Measurements from ENCODE around the gene TSC22D2.

Gene TSC22D2

DNA sequence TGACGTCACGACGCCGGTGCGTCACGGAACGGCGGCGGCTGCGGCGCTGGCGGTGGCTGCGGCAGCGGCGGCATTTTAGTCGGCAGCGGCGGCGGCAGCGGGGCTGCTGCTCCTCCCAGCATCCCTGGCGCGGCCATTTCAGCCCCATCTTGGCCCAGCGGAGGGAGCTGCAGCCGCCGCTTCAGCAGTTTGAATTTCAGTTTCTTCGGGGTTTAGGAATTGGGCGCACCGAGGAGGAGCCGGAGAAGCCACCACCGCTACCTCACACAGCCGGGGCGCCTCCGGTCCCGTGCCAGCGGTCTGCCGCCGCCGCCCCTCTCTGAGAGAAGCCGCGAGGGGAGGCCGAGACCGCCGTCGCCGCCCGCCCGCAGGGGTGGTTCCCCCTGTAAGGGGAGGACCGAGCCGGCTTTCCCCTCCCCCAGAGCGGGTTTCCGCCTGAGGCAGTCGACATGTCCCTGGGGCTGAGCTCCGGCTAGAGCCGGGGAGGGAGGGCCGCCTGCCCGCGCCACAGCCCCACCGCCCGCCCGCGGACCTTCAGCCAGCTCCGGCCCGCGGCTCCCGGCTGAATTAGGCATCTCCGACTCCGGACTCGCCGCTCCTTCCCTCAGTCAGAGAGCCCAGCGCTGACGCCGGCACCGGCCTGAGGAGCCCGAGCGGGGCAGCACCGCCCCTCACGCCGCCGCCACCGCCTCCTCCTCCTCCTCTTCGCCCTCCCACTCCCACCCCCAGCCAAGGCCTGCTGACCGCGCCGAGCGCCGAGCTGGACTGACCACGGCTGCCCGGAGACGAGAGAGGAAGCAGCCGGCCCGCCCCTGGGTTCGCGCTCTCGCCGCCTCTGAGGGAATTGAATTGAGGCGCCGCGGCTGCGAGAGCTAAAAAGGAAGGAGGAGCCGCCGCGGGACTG, at the start of gene TSC22D2:
TSS of gene TSC22D2 (plus strand) at position 78 of the 904 bp plus-strand sequence. CDS start 1,053 bp downstream, outside the sequence.
- DNase-seq, result peak; percentile 87

GRCh38 chr3:150359381-150359780, 48.7 kb upstream of the TSC22D2 start:
- DNase-seq, result no peak

GRCh38 chr3:150360966-150361365, 47.1 kb upstream of the TSC22D2 start:
- DNase-seq, result no peak

DNA sequence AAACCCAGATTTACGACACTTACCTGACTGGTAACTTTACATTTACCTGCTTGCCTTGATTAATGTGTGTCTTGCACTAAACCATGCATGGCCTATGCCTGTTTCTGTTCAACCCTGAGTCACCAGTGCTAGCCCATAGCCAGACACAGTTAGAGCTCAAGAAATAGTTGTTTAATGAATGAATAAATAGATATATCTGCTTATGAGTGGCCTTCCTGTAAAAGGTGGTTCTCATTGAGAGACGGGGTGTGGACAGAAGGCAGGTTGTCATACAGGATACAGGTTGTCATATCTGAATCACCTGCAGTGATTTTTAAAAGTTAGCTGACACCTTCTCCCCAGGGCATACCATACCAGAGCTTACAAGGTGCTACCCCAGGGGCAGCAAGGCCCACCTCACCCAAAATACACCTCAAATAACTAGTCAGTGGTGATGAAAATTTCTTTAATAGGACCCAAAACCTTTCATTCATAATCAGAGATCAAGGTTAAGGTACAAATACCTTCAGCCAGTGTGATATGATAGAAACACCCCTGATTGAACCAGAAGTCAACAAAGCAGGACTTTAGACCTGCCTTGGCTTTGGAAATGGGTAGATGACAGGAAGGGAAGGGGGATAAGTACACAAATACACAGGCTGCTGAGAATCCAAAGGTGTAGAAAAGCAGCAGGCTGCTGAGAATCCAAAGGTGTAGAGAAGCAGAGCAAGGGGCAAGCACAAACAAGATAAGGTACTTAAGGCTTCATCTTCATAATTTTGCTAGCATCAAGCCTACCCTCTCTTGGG, 45.4 kb upstream of the TSC22D2 start:
- DNase-seq, result no peak

DNA sequence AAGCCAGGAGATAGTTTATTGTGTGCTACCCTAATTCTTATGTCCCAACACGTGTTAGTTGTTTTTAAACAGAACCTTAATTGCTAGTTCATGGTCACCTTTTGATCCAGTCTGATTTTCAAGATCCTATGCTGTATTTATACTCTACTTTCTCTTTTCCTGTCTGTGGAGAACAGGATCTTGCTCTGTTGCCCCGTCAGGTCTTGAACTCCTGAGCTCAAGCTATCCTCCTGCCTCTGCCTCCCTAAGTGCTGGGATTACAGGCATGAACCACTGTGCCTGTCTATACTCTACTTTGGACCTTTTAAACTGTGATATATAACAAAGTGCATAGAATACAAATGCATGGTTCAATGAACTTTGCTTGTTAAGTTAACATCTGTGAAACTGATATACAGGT, 44.7 kb upstream of the TSC22D2 start:
- DNase-seq, result no peak

DNA sequence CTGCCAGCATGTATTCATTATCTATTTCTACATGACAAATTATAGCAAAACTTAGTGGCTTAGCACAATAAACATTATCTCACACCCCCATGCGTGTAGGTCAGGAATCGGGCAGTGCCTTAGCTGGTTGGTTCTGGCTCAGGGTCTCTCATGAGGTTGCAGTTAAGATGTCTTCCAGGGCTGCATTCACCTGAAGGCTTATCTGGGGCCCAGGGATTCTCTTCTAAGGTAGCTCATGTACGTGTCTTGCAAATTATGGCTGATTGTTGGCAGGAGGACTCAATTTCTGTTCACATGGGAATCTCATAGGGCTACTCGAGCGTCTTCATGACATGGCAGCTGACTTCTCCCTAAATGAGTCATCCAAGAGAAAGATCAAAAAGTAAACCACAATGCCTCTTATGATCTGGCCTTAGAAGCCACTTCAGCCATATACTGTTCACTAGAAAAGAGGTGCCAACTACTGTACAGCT, 42.9 kb upstream of the TSC22D2 start:
- DNase-seq, result no peak

GRCh38 chr3:150367757-150368156, 40.3 kb upstream of the TSC22D2 start:
- DNase-seq, result no peak

- no peak for DNase-seq
Measured at GRCh38 chr3:150370122-150370602, 37.9 kb upstream of the TSC22D2 start.

DNA sequence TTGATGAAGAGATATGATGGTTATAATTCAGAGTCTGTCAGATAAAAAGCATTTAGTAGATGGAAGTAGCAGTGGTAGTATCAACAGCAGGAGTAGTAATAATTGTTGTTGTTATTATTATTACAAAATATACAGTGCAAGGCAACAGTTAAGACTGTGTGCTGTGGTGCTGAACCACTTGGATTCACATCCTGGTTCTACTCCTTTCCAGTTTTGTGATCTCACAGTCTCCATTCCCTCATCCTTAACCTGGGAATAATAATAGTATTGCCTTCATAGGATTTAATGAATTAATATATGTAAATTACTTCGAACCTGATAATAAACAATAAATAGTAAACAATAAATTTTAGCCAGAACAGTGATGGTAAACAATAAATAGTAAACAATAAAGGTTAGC, 37.1 kb upstream of the TSC22D2 start:
- DNase-seq, result no peak

GRCh38 chr3:150371741-150372254, 36.3 kb upstream of the TSC22D2 start:
- DNase-seq, result no peak

GRCh38 chr3:150372320-150372719, 35.8 kb upstream of the TSC22D2 start:
- no peak for DNase-seq

GRCh38 chr3:150372722-150373121, 35.4 kb upstream of the TSC22D2 start:
- DNase-seq, result no peak

DNA sequence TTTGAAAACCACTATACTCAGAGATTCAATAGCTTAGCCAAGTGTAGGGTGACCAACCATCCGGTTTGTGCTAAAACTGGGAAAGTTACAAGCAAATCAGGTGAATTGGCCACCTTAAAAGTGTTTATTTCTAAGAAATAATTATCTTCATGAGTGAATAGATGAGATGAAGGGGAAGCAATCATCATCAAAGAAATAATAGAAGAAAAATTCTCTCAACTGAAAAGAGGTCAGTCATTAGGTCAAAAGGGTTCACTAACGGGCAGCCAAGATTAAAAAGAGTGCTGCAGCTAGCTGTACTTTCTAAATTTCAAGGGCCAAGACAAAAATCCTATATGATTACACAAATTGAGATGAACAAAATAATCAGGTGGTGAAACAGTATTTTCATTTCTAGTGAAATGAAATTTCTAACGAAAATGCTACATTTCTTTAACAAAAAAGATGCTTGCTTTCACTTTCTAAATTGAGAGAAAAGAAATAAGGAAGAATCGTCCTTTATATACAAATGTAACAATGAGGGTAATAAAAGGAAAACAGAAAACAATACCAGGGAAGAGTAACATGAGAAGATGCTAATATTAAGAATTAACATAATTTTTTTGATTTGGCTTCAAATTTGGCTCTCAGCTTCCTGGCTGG, 34.7 kb upstream of the TSC22D2 start:
- no peak for DNase-seq

DNA sequence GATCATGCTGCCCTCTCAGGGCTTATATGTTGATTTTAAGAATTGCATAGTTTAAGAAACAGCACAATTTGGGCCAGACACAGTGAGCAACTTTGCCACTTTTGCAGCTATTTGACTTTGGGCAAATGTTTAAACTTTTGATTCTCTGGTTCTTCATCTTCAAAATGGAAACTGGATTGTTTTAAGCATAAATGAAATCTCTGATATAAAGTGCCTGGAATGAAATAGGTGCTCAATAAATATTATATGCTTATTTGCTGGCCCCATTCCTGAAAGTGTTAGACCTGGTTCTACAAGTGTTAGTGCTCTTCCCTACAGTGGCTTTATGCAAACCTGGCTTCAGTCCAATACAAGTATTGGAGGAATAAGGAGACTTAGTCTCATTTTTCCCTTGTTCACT, 33.1 kb upstream of the TSC22D2 start:
- no peak for DNase-seq

- DNase-seq, result no peak
Measured at GRCh38 chr3:150376001-150376848, 31.9 kb upstream of the TSC22D2 start.

GRCh38 chr3:150377601-150378300, 30.3 kb upstream of the TSC22D2 start:
- no peak for DNase-seq

DNA sequence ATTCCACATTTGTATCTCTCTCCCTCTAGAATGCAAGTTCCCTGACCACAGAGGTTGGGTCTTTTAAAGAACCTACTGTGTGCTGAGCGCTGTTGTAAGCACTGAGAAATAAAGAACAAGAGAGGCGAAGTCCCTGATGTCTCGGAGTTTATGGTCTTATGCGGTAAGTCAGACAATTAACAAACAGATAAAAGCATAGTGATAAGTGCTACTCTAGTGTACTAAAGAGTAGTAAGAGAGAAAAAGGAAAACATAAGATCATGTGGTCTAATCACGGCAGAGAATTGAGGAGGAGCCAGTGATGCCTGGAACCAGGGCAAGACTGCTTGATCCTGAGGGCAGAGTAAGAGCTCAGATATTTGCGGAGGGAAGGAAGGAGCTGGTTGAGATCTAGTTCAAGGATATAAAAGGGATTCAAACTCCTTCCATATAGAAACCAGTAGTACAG, 29.8 kb upstream of the TSC22D2 start:
- DNase-seq, result no peak

DNA sequence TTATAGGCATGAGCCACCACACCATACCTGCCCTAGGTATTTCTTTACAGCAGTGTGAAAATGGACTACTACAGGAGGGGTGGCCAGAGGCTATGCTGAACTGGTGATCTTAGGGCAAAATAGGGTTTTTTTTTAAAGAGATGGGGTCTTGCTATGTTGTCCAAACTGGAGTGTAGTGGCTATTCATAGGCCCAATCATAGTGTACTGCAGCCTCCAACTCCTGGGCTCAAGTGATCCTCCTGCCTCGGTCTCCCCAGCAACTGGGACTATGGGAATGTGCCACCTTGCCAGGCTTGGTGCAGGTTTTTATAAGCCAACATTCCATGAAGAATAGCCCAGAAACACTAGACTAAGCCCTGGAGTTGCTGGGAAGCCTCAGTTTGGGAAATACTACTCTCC, 28.6 kb upstream of the TSC22D2 start:
- DNase-seq, result no peak

DNA sequence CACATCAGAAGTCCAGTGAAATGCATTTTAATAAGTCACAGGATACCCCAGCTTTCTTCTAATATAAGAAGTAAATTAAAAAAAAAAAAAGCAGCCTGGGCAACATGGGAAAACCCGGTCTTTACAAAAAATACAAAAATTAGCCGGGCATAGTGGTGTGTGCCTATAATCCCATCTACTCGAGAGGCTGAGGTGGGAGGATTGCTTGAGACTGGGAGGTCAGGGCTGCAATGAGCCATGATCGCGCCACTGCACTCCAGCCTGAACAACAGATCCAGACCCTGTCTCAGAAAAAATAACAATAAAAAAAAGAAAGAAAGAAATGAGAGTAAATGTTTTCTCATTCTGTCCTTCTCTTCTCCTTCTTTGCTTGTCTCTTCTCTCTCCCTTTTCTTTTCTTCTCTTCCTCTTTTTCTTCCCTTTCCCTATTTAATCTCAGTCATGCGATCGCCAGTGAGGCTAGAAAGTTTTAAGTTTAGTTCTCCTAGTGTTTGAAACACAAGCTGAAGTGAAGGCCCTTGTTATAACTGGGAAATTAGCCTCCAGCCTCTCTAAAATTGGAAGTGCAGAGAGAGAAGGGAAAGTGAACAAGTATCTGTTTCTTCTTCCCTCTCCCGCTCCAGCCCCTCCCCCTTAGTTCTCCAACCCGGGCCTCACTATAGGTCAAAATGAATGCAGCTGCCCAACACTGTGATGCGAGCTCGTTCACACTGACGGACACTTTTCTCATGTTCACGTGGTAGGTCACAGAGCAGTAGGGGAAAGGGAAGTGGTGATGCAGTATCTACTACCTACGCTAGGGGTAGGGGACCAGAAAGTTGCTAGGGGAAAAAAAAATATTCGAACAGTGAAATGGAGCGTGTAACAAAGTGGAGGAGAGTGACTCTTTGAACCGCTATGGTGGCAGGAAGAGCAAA, 23.5 kb upstream of the TSC22D2 start:
- peak; percentile 27 for DNase-seq
